ENCODE results near the gene AP1M1.

The AP1M1 gene

DNA sequence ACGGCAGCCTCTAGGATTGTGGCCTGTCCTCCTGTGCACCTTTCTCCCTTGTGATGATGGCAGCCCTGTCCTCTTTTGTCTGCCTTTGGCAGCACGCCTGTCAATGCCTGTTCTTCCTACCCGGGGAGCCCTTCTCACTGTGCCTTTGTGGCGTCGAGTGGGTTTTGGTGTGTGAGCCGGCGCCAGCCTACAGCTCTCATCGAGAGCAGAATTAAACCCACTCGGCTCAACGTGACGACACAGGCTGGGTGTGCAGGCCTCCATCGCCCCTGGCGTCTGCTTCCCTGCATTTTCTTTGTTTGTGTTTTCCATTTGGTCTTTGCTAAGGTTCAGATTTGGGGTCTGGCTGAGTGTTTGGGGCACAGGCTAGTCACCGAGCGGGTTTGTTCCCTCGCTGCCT, 34.4 kb downstream of the AP1M1 start:
- no peak for DNase-seq (ENCODE audit: low spot score)

- DNase-seq (ENCODE audit: low spot score) = no peak
Measured at GRCh38 chr19:16232568-16232967, 34.9 kb downstream of the AP1M1 start.

DNA sequence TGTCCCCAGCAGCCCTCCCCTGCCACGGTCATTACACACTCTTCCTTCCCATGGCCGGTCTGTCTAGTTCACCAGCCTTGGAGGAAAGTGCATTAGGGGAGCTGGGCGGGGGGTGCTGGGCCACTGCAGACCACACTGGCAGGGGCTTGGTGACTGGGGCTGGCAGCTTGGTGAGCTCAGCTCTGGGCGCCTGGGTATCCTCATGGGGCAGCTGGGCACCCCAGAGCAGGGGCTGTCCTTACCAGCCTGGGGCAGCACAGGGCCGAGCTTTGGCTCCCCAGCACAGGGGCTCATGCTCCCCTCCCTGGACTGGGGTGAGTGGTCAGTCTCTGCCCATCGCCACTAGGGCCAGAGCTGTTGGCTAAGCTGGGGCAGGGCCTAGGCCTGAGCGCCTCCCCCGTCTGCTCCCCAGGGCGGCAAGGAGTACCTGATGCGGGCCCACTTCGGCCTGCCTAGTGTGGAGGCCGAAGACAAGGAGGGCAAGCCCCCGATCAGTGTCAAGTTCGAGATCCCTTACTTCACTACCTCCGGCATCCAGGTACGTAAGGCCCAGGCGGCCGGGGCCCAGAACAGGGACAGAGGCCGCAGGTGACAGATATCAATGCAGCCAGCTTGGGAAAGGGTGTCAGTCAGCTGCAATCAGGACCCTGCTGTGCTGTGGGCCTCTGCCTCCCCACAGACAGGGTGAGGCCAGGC, 35.5 kb downstream of the AP1M1 start:
- DNase-seq (ENCODE audit: low spot score) = no peak

GRCh38 chr19:16233836-16234551, 36.3 kb downstream of the AP1M1 start:
- DNase-seq (ENCODE audit: low spot score) = no peak

GRCh38 chr19:16234552-16235445, 37.1 kb downstream of the AP1M1 start:
- DNase-seq (ENCODE audit: low spot score) = no peak

DNA sequence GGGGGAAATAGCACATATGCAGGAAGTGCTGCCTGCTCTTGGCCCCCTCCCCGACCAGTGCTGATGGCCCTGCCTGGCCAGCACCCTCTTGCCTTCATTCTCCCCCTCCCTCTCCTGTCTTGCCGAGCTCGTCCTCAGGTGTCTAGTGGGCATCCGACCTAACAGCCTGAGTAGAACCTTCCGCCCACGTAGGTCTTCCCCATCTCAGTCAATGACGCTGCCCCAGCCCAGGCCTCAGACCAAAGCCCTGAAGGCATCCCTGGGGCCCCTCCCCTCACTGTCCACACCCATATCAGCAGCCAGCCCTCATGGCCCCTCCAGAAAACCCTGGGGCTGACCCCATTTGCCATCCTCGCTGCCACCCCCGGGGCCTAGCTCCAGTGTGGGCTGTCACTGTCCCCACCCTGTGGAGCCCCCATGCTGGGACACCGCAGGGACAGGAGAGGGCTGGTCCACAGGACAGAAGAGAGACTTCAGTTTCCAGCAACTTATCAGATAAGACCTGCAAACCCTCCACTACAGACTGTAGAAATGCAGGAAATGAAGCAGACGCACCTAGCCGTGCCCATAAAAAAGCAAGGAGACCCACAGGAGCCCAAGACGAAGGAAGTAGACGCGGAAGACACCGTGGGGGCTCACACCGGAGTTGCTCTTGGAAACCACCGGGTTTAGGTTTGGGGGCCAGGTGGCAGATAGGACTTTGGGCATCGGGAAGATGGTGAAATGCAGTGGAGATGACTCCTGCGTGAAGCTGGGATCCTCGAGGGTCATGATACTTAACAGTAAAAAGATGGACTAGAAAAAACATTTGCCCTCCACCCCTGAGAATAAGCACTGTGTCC, 38.3 kb downstream of the AP1M1 start:
- DNase-seq (ENCODE audit: low spot score) = no peak

- DNase-seq (ENCODE audit: low spot score) = no peak
Measured at GRCh38 chr19:16244091-16244490, 46.4 kb downstream of the AP1M1 start.

- DNase-seq (ENCODE audit: low spot score) = peak; percentile 45
Measured at GRCh38 chr19:16247353-16248182, 49.9 kb downstream of the AP1M1 start.

DNA sequence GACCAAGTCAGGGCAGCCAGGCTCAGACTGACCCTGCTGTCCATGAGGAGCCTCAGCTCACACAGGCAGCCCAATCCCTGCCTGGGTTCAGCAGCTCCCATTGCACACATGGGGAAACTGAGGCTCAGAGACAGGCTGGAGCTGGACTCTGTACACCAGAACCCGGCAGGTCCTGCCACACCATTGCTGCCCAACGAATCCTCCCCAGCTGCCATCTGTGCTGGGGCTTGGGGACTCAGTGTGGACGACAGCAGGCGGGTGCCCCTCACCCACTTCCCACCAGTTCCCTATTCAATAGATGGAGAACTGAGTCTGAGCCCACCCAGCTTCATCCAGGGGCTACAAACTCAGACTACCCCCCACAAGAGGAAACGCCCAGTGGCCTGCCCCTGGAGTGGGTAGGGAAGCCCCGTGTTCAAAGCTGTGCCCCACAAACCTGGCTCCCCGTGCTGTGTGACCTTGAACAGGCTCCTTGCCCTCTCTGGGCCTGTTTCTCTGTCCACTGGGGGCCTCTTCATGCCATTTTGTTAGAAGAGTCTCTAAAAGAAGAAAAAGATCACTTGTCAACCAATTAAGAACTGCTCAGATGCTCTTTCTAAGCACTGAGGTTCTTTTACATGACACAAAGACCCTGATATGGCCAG, 50.8 kb downstream of the AP1M1 start:
- no peak for DNase-seq (ENCODE audit: low spot score)

DNA sequence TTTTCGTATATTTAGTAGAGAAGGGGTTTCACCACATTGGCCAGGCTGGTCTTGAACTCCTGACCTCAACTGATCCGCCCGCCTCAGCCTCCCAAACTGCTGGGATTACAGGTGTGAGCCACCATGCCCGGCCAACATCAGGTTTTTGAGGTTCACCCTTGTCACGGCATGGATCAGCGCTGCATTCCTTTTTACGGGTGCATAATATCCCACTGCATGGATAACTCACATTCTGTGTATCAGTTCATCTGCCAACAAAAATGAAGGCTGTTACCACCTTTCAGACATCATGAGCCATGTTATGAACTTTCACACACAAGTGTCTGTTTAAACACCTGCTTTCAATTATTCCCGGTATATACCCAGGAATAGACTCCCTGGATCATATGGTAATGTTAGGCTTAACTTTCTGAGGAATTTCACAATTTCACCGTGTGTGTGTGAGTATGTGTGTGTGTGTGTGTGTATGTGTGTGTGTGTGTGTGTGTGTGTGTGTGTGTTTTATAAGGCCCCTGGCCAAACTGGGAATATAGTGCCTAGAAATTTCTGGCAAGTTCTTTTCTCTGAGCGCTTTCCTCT, 52.2 kb downstream of the AP1M1 start:
- no peak for DNase-seq (ENCODE audit: low spot score)

- DNase-seq (ENCODE audit: low spot score) = peak; percentile 43
Measured at GRCh38 chr19:16252459-16253205, 54.9 kb downstream of the AP1M1 start.

- no peak for DNase-seq (ENCODE audit: low spot score)
Measured at GRCh38 chr19:16254851-16255408, 57.2 kb downstream of the AP1M1 start.

GRCh38 chr19:16257509-16258002, 59.8 kb downstream of the AP1M1 start:
- DNase-seq (ENCODE audit: low spot score) = no peak

- peak; percentile 54 for DNase-seq (ENCODE audit: low spot score)
Measured at GRCh38 chr19:16258440-16258903, 60.8 kb downstream of the AP1M1 start.

DNA sequence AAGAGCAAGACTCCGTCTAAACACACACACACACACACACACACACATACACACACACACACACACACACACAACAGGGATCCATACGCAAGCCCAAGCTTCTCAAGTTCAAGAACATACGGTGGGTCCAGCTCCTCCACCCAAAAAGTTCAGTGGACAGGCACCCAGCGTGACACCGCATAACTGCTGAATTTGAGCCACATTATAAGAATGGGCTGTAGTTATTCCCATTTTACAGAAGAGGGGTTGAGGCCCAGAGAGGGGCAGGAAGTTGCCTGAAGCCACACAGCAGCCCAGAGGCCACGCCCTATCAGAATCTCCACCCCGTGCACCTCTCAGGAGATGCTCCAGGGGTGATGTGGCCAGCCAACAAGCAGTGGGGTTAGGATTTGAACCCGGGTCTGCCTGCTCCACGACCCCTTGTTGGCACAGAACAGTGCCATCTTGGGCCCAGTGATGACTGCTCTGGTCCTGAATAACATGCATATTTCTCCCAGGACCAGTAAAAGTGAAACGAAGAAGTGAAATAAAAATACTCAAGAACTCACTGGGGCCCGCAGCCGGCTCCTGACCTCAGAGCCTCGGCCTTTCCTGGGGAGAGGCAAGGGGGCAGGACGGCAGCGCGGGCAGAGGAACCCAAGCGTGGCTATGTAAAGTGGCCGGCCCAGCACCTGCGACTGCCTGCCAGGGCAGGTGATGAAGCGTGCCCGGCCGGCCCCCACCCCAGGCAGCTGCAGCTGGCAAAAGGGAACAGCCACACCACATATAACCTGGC, 61.9 kb downstream of the AP1M1 start:
- DNase-seq (ENCODE audit: low spot score) = no peak

DNA sequence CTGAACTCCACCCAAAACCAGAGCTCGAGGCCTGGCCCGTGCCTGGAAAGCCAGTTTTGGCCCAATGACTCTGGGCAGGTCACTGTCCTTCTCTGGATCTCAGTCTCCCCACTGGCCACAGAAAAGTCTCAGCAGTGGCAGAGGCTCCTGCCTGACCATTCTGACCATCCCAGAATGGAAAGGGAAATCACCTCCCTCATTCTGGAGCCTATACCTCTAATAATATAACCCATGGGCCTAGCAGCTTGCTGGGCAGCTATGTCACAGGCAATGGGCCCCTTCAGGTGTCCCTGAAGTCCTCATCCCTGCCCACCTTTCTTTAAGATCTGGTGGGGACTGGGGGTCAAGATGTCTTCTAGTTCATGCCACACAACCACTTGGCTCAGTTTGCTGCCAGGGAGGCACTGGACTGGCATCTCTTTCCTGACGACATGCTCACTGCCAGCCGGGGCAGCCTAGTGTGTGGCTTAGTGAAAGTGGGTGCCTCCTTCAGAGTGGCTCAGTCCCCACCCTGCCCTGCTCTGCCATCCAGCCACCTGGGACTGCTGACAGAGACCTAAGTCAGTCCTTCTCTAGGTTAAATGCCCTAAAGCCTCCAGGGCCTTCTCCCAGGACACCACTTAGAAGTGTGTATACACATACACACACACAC, 62.6 kb downstream of the AP1M1 start:
- no peak for DNase-seq (ENCODE audit: low spot score)

GRCh38 chr19:16260812-16261161, 63.1 kb downstream of the AP1M1 start:
- DNase-seq (ENCODE audit: low spot score) = no peak

Data from globus pallidus (tissue), 1 donor.